Breast epithelium (tissue), 3 donors: Measurements from ENCODE around the gene GINS3.

Source experiments
- POLR2A ChIP-seq: fragments of 450-650 bp; IDR thresholded peaks from one replicate; pipeline ENCODE4 v1.6.1; 2016; ENCODE audit warnings: antibody characterized with exemption, mild to moderate bottlenecking, moderate library complexity
- TF ChIP-seq, protein P1 (sequence below), 3 donors: fragments of 450-650 bp; IDR thresholded peaks; one replicate each; pipeline ENCODE4 v1.5.1; 2016 to 2017; ENCODE audit warnings: antibody characterized with exemption in 3 of 3, mild to moderate bottlenecking in 3 of 3, moderate library complexity in 3 of 3

DNA sequence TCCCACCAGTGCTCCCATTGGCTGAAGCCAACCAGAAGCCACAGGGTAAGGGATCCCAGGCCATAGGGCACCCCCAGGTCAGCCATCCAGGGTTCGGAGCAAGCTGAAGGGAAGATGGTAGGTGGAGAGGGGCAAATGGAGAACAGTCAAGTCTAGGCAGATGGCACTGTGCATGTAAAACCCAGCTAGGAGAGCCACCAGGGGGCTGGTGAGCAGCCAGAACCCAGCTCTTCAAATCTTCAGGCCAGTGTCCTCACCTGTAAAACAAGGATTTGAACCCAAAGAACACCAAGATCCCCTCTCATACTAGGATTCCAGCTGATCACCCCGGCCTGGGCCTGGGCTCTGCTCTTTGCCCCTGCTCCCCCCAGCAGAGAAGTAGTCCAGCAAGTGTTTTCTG, 43.5 kb downstream of the GINS3 start:
- TF ChIP-seq POLR2A: no peak
- TF ChIP-seq, protein P1, sequence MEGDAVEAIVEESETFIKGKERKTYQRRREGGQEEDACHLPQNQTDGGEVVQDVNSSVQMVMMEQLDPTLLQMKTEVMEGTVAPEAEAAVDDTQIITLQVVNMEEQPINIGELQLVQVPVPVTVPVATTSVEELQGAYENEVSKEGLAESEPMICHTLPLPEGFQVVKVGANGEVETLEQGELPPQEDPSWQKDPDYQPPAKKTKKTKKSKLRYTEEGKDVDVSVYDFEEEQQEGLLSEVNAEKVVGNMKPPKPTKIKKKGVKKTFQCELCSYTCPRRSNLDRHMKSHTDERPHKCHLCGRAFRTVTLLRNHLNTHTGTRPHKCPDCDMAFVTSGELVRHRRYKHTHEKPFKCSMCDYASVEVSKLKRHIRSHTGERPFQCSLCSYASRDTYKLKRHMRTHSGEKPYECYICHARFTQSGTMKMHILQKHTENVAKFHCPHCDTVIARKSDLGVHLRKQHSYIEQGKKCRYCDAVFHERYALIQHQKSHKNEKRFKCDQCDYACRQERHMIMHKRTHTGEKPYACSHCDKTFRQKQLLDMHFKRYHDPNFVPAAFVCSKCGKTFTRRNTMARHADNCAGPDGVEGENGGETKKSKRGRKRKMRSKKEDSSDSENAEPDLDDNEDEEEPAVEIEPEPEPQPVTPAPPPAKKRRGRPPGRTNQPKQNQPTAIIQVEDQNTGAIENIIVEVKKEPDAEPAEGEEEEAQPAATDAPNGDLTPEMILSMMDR (IDR thresholded peaks at IDR 0.05): no peak
